Measurements from ENCODE around the gene LRRC61. TPM values are rescaled to one million over a fixed set of nuclear protein-coding genes. Genes with fewer than 3 reads are reported as not detected.
A peak's percentile ranks its signal among the peaks of the same experiment; 100 is the strongest.

Gene LRRC61
- total RNA-seq, 4 donors from 2014 or later = 5.9 to 41.2 (median 15.3) TPM

DNA sequence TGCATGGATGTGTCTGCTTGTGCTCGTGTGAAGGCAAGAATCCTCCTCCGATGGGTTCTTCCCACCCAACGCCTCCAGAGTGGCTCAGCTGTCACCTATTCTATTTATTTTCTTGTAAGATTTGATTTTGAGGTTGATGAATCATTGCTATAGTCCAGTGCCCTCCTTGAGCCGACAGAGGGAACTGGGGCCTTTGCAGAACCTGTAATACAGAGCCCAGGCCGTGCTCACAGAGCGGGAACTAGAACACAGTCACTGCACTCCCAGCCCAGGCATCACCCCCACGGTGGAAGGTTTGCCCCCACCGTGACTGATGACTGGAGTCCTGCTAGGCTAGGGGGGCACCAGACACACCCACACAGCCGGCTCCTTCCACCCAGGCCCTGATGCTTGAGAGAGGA is 16.3 kb downstream of the LRRC61 start:
- Histone ChIP-seq H3K9me3 (no peaks in the 10 kb centered on the region), H3K27me3 (no peaks in the 10 kb centered on the region), H3K4me1 (peaks cover 6 to 17% of the 10 kb centered on the region in 2 donors), H3K36me3 (no peaks in the 10 kb centered on the region), H3K4me3 (peak overlapping the region; percentile 65 to 80), H3K27ac (peak overlapping the region; percentile 94 to 96)
- DNase-seq = no peak
- TF ChIP-seq POLR2A (IDR thresholded peaks at IDR 0.05) = no peak
- intact Hi-C loops (cut with DNase I; ENCODE audit: low total_unique reads) = no loop called here

DNA sequence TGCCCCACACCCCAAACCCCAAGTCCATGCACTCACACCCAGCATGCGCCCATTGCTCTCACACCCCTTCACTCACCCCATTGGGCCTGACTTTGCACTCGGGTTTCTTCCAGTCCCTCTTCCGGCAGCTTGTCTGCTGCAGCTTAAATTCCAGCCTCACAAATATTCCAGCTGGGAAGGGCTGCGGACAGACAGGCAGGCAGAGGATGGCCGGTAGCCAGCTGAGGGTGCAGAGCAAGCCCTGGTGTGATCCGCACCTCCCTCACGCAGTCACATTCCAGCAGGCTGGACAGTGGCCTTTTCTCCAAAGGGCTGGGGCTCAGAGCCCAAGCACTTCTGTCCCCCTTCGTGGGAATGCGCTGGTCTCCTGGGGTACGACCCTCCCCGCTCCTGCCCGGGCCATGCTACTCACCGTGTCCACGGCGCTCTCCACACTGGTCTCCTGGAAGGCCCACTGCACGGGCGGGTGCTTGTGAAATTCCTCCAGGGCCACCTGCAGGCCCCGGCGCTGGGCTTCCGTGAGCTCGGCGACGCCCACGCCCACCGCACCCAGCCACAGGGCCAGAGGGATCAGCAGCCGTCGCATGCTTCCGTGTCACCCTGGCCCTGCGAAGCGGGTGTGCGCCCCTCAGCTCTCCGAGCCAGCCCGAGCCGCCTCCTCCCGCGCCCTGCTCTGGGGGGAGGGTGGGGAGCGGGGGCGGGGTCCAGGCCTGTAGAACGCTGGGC is 17.0 kb downstream of the LRRC61 start:
- no peaks in the 10 kb centered on the region for H3K36me3 ChIP-seq
- intact Hi-C loops (cut with DNase I; ENCODE audit: low total_unique reads) = no loop called here
- no peaks in the 10 kb centered on the region for H3K9me3 ChIP-seq
- H3K4me3 ChIP-seq = peak overlapping the region; percentile 65 to 80
- H3K4me1 ChIP-seq = peaks cover 6 to 15% of the 10 kb centered on the region in 2 donors
- no peak for TF ChIP-seq POLR2A (IDR thresholded peaks at IDR 0.05)
- TF ChIP-seq, protein P1, sequence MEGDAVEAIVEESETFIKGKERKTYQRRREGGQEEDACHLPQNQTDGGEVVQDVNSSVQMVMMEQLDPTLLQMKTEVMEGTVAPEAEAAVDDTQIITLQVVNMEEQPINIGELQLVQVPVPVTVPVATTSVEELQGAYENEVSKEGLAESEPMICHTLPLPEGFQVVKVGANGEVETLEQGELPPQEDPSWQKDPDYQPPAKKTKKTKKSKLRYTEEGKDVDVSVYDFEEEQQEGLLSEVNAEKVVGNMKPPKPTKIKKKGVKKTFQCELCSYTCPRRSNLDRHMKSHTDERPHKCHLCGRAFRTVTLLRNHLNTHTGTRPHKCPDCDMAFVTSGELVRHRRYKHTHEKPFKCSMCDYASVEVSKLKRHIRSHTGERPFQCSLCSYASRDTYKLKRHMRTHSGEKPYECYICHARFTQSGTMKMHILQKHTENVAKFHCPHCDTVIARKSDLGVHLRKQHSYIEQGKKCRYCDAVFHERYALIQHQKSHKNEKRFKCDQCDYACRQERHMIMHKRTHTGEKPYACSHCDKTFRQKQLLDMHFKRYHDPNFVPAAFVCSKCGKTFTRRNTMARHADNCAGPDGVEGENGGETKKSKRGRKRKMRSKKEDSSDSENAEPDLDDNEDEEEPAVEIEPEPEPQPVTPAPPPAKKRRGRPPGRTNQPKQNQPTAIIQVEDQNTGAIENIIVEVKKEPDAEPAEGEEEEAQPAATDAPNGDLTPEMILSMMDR (IDR thresholded peaks at IDR 0.05) = no peak
- H3K27ac ChIP-seq = peak overlapping the region; percentile 94 to 96
- DNase-seq = peak; percentile 50 to 55
- no peaks in the 10 kb centered on the region for H3K27me3 ChIP-seq

DNA sequence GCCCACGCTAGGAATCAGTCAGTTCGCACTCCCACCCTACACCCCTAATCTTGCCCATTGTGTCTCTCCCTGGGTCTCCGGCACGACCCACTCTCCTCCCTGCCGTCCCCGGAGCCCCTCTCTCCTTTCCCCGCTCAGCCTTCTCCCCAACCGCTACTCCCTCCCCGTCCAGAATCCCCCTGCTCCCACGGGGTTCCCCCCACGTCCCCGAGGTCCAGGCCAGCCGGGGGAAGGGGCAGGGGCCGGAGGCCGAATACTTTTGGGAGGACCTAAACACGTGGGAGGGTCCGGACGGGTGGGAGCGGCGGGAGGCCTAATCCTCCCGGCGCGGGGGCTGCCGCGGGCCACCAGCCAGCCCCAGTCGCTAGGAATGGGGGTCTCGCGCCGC is 17.7 kb downstream of the LRRC61 start:
- H3K9me3 ChIP-seq = no peaks in the 10 kb centered on the region
- peak in 1 of 2 donors; percentile 42 for DNase-seq
- no peaks in the 10 kb centered on the region for H3K36me3 ChIP-seq
- TF ChIP-seq, protein P1 (IDR thresholded peaks at IDR 0.05) = no peak
- no peak for TF ChIP-seq POLR2A (IDR thresholded peaks at IDR 0.05)
- peak overlapping the region; percentile 94 to 96 for H3K27ac ChIP-seq
- H3K4me3 ChIP-seq = peak overlapping the region; percentile 65 to 80
- intact Hi-C loops (cut with DNase I; ENCODE audit: low total_unique reads) = no loop called here
- H3K27me3 ChIP-seq = no peaks in the 10 kb centered on the region
- H3K4me1 ChIP-seq = peaks cover 3 to 10% of the 10 kb centered on the region in 2 donors

DNA sequence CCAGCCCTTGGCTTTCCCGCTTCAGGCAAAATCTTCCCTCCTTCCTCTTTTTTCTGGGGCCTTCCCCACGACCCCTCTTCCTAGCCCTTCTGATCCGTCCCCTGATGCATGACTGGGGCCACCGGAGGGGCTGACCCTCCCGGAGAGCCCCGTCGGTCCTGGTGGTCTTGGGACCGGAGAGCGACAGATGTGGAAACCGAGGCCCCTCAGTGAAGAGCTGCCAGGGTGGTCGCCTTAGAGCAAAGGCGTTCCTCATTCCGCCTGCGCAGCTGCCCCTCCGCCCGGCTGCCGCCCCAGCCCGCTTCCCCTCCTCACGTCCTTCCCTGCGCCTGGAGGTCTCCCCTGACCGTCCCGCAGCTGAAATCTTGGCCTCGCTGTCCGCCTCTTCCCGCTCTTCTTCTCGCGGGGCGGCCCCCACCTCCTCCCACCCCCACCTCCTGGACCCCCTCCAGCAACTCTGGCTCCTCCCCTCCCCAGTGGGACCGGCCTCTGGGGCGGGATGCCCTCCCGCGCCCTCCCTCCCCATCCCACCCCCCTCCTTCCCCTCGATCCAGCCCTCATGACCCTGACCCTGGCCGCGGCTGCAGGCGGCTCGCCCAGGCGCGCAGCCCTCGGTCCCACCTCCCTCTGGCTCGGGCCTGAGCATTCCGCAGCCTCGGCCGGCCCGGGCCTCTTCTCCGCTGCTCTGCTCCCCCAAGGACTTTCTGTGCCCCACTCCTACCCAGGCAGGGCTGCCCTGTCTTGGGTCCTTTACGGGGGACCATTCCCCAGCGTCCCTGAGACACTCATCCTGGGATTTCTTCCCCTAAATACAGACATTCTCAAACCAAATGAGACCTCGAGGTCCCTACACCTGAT is 18.3 kb downstream of the LRRC61 start, which contains the start of gene RARRES2:
Gene RARRES2 (minus strand): TSS at position 367 of the 858 bp plus-strand sequence. CDS start 1,020 bp downstream, outside the sequence.
- Histone ChIP-seq H3K4me3 (peak within 1 kb of the TSS; percentile 65 to 80), H3K27ac (peak within 1 kb of the TSS; percentile 94 to 96), H3K27me3 (no peaks in the 10 kb centered on the region), H3K4me1 (peaks cover 0 to 9% of the 10 kb centered on the region in 2 donors), H3K9me3 (no peaks in the 10 kb centered on the region), H3K36me3 (no peaks in the 10 kb centered on the region)
- TF ChIP-seq POLR2A (IDR thresholded peaks at IDR 0.05) = peak in 1 of 2 donors; percentile 49
- TF ChIP-seq, protein P1 (IDR thresholded peaks at IDR 0.05) = peak in 1 of 4 experiments; percentile 4
- intact Hi-C loops (cut with DNase I; ENCODE audit: low total_unique reads) = no loop called here
- peak; percentile 84 to 87 for DNase-seq

DNA sequence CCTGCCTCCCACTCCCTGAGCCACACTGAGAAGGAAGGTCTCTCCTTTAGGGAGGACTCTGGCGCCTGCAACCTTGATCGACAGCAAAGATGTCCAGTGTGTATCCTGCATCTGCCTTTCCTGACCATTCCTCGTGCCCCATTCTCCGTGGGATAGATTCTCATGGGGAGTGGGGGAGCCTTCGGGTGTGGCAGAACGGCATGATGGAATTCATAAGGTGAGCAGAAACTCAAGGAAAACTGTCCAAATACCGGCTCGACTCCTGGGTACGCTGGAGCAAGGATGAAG is 18.9 kb downstream of the LRRC61 start:
- Histone ChIP-seq H3K4me3 (peak overlapping the region; percentile 65 to 80), H3K36me3 (no peaks in the 10 kb centered on the region), H3K27ac (peak overlapping the region; percentile 94 to 96), H3K9me3 (no peaks in the 10 kb centered on the region), H3K27me3 (no peaks in the 10 kb centered on the region), H3K4me1 (peaks cover 0 to 9% of the 10 kb centered on the region in 2 donors)
- intact Hi-C loops (cut with DNase I; ENCODE audit: low total_unique reads) = no loop called here
- no peak for DNase-seq
- TF ChIP-seq, protein P1 (IDR thresholded peaks at IDR 0.05) = no peak
- TF ChIP-seq POLR2A (IDR thresholded peaks at IDR 0.05) = no peak
